RWPE2 (cell line): ENCODE results near the gene YIPF2.

Experiments used
- ATAC-seq: fragments of 200-7000 bp; cut with Tn5 transposase; 3 replicates; pipeline ENCODE4 v1.9.1; 2021; ENCODE audit warnings: low read depth
- DNase-seq: peaks from one replicate; pipeline ENCODE4 v3.0.0-alpha.2; 2020; ENCODE audit warnings: low spot score
- H3K27ac ChIP-seq: fragments of 450-650 bp; 2 replicates; pipeline ENCODE4 v1.5.1; 2017; ENCODE audit warnings: mild to moderate bottlenecking; ENCODE audit not compliant: poor library complexity, severe bottlenecking
- H3K27me3 ChIP-seq: fragments of 250-450 bp; sonication (Bioruptor Pico); 2 replicates; pipeline ENCODE4 v1.5.1; 2021; ENCODE audit warnings: mild to moderate bottlenecking, moderate library complexity; ENCODE audit not compliant: insufficient read depth, poor library complexity, severe bottlenecking
- H3K36me3 ChIP-seq: fragments of 250-450 bp; sonication (Bioruptor Pico); 2 replicates; pipeline ENCODE4 v1.5.1; 2020; ENCODE audit warnings: low read depth, mild to moderate bottlenecking, moderate library complexity
- H3K4me1 ChIP-seq: fragments of 250-450 bp; sonication (Bioruptor Pico); 2 replicates; pipeline ENCODE4 v1.5.1; 2021; ENCODE audit warnings: mild to moderate bottlenecking, moderate library complexity; ENCODE audit not compliant: insufficient read depth, poor library complexity, severe bottlenecking
- H3K4me3 ChIP-seq: fragments of 250-450 bp; sonication (Bioruptor Pico); 2 replicates; pipeline ENCODE4 v1.5.1; 2021; ENCODE audit warnings: mild to moderate bottlenecking, moderate library complexity; ENCODE audit not compliant: severe bottlenecking
- H3K9me3 ChIP-seq: fragments of 250-450 bp; sonication (Bioruptor Pico); 2 replicates; pipeline ENCODE4 v1.5.1; 2021; ENCODE audit warnings: mild to moderate bottlenecking, moderate library complexity; ENCODE audit not compliant: severe bottlenecking
- TF ChIP-seq, protein P1 (sequence below): fragments of 450-650 bp; IDR thresholded peaks from one replicate; pipeline ENCODE4 v1.5.1; 2017; ENCODE audit warnings: mild to moderate bottlenecking, moderate library complexity; ENCODE audit not compliant: poor library complexity, severe bottlenecking

The YIPF2 gene

GRCh38 chr19:10935371-10936059 is 7.1 kb upstream of the YIPF2 start:
- H3K36me3 ChIP-seq, result peaks cover 4% of the 10 kb centered on the region; the same call in 1 of the 2 replicates
- no peak for DNase-seq
- no peak for ATAC-seq
- no peaks in the 10 kb centered on the region for H3K27me3 ChIP-seq
- H3K4me3 ChIP-seq, result no peak overlapping the region
- peaks cover 6% of the 10 kb centered on the region for H3K4me1 ChIP-seq
- no peaks in the 10 kb centered on the region for H3K9me3 ChIP-seq
- TF ChIP-seq, protein P1, sequence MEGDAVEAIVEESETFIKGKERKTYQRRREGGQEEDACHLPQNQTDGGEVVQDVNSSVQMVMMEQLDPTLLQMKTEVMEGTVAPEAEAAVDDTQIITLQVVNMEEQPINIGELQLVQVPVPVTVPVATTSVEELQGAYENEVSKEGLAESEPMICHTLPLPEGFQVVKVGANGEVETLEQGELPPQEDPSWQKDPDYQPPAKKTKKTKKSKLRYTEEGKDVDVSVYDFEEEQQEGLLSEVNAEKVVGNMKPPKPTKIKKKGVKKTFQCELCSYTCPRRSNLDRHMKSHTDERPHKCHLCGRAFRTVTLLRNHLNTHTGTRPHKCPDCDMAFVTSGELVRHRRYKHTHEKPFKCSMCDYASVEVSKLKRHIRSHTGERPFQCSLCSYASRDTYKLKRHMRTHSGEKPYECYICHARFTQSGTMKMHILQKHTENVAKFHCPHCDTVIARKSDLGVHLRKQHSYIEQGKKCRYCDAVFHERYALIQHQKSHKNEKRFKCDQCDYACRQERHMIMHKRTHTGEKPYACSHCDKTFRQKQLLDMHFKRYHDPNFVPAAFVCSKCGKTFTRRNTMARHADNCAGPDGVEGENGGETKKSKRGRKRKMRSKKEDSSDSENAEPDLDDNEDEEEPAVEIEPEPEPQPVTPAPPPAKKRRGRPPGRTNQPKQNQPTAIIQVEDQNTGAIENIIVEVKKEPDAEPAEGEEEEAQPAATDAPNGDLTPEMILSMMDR, result no peak
- no peak overlapping the region for H3K27ac ChIP-seq

DNA sequence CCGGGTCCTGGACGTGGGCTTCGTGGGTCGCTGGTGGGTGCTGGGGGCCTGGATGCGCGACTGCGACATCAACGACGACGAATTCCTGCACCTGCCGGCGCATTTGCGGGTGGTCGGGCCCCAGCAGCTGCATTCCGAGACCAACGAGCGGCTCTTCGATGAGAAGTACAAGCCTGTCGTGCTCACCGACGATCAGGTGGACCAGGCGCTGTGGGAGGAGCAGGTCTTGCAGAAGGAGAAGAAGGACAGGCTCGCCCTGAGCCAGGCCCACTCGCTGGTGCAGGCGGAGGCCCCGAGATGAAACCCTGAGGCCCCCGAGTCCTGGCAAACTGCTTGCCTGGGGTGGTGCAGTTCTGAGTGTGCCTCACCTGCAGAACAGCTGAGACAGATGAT is 959 bp upstream of the YIPF2 start:
- Histone ChIP-seq H3K9me3 (no peaks in the 10 kb centered on the region), H3K4me3 (peak overlapping the region; percentile 64), H3K36me3 (peaks cover 9% of the 10 kb centered on the region), H3K27me3 (no peaks in the 10 kb centered on the region), H3K27ac (peak overlapping the region; percentile 41), H3K4me1 (peaks cover 3% of the 10 kb centered on the region)
- ATAC-seq (no peak), DNase-seq (no peak)
- TF ChIP-seq, protein P1, result no peak

- Histone ChIP-seq H3K9me3 (no peaks in the 10 kb centered on the region), H3K27me3 (no peaks in the 10 kb centered on the region), H3K36me3 (peaks cover 19% of the 10 kb centered on the region), H3K4me3 (peak overlapping the region; percentile 64), H3K4me1 (peaks cover 3% of the 10 kb centered on the region), H3K27ac (peak overlapping the region; percentile 41)
- ATAC-seq (peak; percentile 17), DNase-seq (no peak)
- TF ChIP-seq, protein P1, result no peak
Measured at GRCh38 chr19:10927730-10928562, 493 bp downstream of the YIPF2 start.

GRCh38 chr19:10924597-10924996 is 3.8 kb downstream of the YIPF2 start:
- peaks cover 31% of the 10 kb centered on the region for H3K36me3 ChIP-seq
- TF ChIP-seq, protein P1, result no peak
- no peak overlapping the region for H3K4me3 ChIP-seq
- no peaks in the 10 kb centered on the region for H3K9me3 ChIP-seq
- no peaks in the 10 kb centered on the region for H3K4me1 ChIP-seq
- H3K27me3 ChIP-seq, result no peaks in the 10 kb centered on the region
- ATAC-seq (no peak), DNase-seq (no peak)
- no peak overlapping the region for H3K27ac ChIP-seq
